ENCODE measurements around the gene POU2AF3.

Gene POU2AF3

DNA sequence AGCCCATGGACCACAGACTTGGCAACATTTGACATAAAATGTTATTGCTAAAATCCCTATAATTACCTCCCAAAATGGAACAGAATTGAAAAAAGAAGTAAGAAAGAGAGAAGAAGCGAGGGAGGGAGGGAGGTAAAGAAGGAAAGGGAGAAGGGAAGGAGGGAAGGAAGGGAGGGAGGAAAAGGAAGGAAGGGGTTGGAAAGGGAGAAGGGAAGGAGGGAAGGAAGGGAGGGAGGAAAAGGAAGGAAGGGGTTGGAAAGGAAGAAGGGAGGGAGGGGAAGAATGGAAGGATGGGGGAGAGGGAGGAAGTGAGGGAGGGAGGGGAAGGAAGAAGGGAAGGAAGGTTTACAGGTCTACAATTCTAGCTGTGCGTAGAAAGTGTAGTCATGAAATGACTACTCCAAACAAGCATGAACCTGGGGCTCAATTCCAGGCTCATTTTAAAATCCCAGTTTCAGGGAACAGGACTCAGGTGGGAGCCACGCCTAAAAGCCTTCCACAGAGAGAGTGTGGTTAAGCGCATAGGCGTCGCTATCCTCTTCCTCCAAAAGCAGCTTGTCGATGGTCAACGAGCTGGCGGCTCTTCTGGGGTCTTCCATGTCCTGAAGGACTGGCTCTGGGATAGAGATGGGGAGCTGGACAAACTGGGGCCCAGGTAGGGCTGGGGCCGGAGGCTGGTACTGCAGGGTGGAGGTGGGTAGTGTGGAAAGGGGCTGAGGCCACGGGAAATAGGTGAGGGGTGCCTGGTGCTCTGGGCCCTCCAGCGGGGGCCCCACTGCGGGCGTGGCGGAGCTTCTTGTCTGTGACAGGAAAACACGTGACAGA lies 55.6 kb downstream of the POU2AF3 start:
- DNase-seq (ENCODE audit: low read depth, low spot score) = no peak

DNA sequence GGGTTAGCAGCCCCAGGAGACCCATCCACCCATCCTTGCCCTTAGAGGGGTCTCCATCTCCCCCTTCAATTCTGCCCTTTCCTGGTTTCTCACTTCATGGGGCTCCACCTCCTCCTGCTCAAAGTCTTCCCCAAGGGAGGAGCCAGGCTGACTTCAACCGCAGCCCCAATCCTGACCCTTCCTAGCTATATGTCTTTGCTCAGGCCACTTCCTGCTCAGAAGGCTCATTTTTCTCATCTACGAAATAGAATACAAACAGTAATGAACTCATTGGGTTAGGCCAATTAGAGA lies 56.2 kb downstream of the POU2AF3 start:
- no peak for DNase-seq (ENCODE audit: low read depth, low spot score)

DNA sequence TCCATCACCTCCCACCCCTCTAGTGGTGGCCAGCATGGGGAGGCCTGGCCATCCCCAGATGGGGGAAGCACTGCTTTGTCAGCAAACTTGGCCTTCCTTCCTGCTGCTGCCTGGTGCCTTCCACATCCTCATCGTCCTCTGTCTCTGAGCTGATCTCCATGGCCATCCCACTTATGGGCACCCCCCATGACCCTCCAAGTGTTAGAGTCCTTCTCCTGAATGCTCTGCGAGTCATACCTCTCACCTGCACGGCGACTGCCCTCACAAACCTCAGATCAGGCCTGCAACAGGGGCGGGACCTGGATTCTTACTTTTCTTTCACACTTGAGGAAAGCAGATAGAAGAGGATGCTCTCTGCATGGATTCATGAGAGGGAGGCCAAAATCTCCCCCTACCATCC lies 56.8 kb downstream of the POU2AF3 start:
- DNase-seq (ENCODE audit: low read depth, low spot score) = no peak

DNA sequence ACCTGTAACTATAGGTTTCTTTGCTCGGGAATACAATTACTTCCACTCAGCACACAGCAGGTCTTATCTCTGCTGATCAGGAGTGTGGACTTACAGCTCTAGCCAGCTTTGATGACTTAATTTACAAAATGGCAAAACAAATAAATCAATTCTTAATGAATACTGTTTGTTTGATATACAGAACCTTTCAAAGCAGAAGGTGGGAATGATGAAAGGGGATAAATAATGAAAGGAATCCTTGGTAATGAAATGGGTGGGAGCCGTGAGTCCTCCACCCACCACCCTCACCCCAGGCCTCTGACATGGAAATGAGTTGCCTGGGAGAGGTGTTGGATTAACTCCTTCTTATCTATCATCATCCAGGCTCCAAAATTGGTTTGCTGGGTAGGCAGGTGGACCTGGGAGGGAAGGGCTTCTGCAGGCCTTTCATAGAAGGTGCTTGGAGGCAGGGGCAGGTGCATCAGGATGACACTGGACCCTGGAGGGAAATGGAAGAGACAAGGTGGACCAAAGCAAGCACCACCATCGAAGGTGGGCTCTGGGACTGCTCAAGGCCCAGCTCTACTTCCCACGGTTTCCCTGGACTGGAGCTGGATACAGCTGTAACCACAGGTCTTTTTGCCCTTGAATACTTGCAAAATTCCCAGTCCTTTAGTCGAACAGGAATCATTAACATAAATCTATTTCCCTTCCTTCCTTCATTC lies 57.8 kb downstream of the POU2AF3 start:
- DNase-seq (ENCODE audit: low read depth, low spot score) = no peak

DNA sequence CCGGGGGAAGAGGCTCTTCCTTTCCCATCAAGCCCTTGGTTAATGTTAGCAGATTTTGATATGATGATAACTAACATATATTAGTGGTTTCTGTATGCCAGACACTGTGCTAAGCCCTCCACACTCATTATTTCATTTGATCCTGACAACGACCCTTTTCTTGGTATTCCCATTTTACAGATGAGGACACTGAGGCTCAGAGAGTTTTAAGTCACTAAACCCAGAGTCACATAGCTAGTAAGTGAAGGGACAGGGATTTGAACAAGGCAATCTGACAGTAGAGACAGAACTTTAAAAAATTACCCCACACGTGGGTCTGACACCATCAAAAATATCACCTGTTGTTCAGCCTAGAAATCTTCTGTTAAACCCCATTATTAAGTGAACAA lies 58.3 kb downstream of the POU2AF3 start:
- no peak for DNase-seq (ENCODE audit: low read depth, low spot score)

DNA sequence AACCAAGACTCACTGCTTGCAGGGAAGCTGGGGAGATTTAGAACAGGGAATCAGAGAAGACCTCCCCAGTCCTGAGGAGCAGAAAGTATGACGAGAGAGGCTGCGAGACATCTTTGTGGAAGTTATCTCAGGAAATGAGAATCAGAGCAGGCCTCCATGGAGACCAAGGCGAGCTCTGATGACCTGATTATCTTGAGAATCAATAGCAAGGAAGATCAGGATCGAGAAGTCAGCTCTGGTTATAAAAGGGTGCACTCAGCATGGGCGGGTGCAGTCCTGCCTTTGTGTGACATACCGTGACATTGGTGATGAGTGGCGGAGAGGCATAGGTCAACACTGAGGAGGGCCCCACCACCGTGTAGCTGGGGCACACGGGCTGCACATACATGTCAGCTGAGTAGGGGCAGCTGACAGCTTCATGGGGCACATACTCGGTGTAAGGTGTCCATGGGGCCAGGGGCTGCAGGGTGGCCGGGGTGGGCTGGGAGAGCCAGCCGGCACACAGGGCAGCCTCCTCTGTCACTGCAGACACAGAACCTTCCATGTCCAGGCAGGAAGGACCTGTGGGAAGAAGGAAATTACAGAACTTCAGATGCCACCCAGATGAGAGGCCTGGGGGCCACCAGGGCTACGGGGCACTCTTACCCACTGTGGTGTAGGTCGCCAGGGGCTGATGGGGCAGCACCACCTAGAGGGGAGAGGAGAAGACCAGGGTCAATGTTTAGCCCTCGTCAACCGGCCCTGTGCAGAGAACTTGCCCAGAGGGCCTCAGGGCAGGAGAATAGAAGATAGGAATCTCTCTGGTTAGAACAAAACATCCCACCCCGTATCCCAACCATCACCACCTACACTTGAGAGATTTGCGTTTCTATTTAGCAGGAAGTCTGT lies 59.0 kb downstream of the POU2AF3 start:
- DNase-seq (ENCODE audit: low read depth, low spot score) = no peak
